Retinal pigment epithelial cell (primary cell): ENCODE data around the gene ACOT9.

Experiments
- DNase-seq: peaks from one replicate; pipeline ENCODE4 v3.0.0-alpha.2; 2010; ENCODE audit warnings: low read depth
- H3K4me3 ChIP-seq: 2 replicates; pipeline ENCODE4 v1.5.1; 2011; ENCODE audit warnings: mild to moderate bottlenecking, low read length, control low read depth, moderate library complexity
- CTCF ChIP-seq: conservative IDR thresholded peaks from 2 replicates; pipeline ENCODE4 v1.5.1; 2011; ENCODE audit warnings: low read depth, low read length, control low read depth, inconsistent platforms

Gene ACOT9

GRCh38 chrX:23765449-23765848, 22.4 kb upstream of the ACOT9 start:
- TF ChIP-seq CTCF = no peak
- DNase-seq = no peak

GRCh38 chrX:23764188-23764984, 21.3 kb upstream of the ACOT9 start:
- no peak overlapping the region for H3K4me3 ChIP-seq
- DNase-seq = no peak
- TF ChIP-seq CTCF = no peak

More at GRCh38 chrX:23765449-23765848, 22.4 kb upstream of the ACOT9 start:
- H3K4me3 ChIP-seq = no peak overlapping the region

- TF ChIP-seq CTCF = no peak
- DNase-seq = no peak
- no peak overlapping the region for H3K4me3 ChIP-seq
These were observed 16.7 kb upstream of the ACOT9 start for GRCh38 chrX:23759821-23760220.

GRCh38 chrX:23756165-23756564, 13.1 kb upstream of the ACOT9 start:
- H3K4me3 ChIP-seq = no peak overlapping the region
- no peak for DNase-seq
- TF ChIP-seq CTCF = peak; percentile 53

- no peak for TF ChIP-seq CTCF
- H3K4me3 ChIP-seq = no peak overlapping the region
- no peak for DNase-seq
These were observed 11.6 kb upstream of the ACOT9 start for GRCh38 chrX:23754664-23755063.

GRCh38 chrX:23752740-23753415, 9.8 kb upstream of the ACOT9 start:
- peak; percentile 49 for DNase-seq
- no peak for TF ChIP-seq CTCF
- H3K4me3 ChIP-seq = no peak overlapping the region

- no peak for TF ChIP-seq CTCF
- no peak for DNase-seq
- no peak overlapping the region for H3K4me3 ChIP-seq
These were observed 6.5 kb upstream of the ACOT9 start for GRCh38 chrX:23749576-23749975.
